GM21423 (cell line): ENCODE results near the gene VWA7.

Experiments
- ATAC-seq: cut with Tn5 transposase; IDR thresholded peaks from one replicate; pipeline ENCODE4 v1.9.1; 2021; ENCODE audit warnings: mild to moderate bottlenecking, moderate library complexity; ENCODE audit not compliant: unreplicated experiment

VWA7 gene

GRCh38 chr6:31778999-31779885 is 2.1 kb upstream of the VWA7 start:
- ATAC-seq = no peak

GRCh38 chr6:31778193-31778592 is 1.1 kb upstream of the VWA7 start:
- ATAC-seq = no peak

GRCh38 chr6:31777667-31778050 is 531 bp upstream of the VWA7 start:
- ATAC-seq = no peak

GRCh38 chr6:31776485-31776988 is 591 bp downstream of the VWA7 start:
- no peak for ATAC-seq

GRCh38 chr6:31775633-31776484 is 1.3 kb downstream of the VWA7 start:
- no peak for ATAC-seq

GRCh38 chr6:31775184-31775583 is 1.9 kb downstream of the VWA7 start:
- ATAC-seq = no peak

- ATAC-seq = no peak
Measured at GRCh38 chr6:31771992-31772358, 5.2 kb downstream of the VWA7 start.

- no peak for ATAC-seq
Measured at GRCh38 chr6:31770860-31771259, 6.3 kb downstream of the VWA7 start.

- no peak for ATAC-seq
Measured at GRCh38 chr6:31769684-31770371, 7.3 kb downstream of the VWA7 start.

GRCh38 chr6:31768363-31769257 is 8.5 kb downstream of the VWA7 start:
- no peak for ATAC-seq

GRCh38 chr6:31767096-31767645 is 10.0 kb downstream of the VWA7 start:
- ATAC-seq = no peak

GRCh38 chr6:31765910-31766794 is 11.0 kb downstream of the VWA7 start:
- ATAC-seq = no peak

- ATAC-seq = no peak
Measured at GRCh38 chr6:31765559-31765909, 11.6 kb downstream of the VWA7 start.

- no peak for ATAC-seq
Measured at GRCh38 chr6:31764198-31764597, 12.9 kb downstream of the VWA7 start.

GRCh38 chr6:31763619-31763940 is 13.5 kb downstream of the VWA7 start:
- no peak for ATAC-seq

GRCh38 chr6:31762878-31763618 is 14.1 kb downstream of the VWA7 start:
- ATAC-seq = no peak

GRCh38 chr6:31762356-31762755 is 14.8 kb downstream of the VWA7 start, which contains the start of gene SAPCD1:
SAPCD1 (plus strand) TSS chr6:31762656; CDS start chr6:31763055, 399 bp downstream.
- ATAC-seq = no peak

- ATAC-seq = no peak
Measured at GRCh38 chr6:31761343-31761742, 15.8 kb downstream of the VWA7 start.
